IMR-90 (cell line): Measurements from ENCODE around the gene HTR1D. TPM values are rescaled to one million over a fixed set of nuclear protein-coding genes. Genes with fewer than 3 reads are reported as not detected.

Source experiments
- ATAC-seq: fragments of 200-7000 bp; cut with Tn5 transposase; 2 replicates; pipeline ENCODE4 v1.9.1; 2020; ENCODE audit warnings: low read depth, mild to moderate bottlenecking, moderate library complexity
- BruUV-seq: library from RNA; stranded (reverse); fragments of 400-500 nt; replicated peaks from 2 replicates; lab custom pipeline; 2021; lab: Mats Ljungman, UMichigan
- CTCF ChIA-PET: fragments of 300-600 bp; formaldehyde crosslinking; extraction: SDS; loops from one replicate; lab custom pipeline; 2021; ENCODE audit warnings: antibody characterized with exemption; lab: Yijun Ruan, JAX
- POLR2A ChIA-PET: fragments of 300-600 bp; sonication (Branson Sonifier 250); formaldehyde crosslinking; loops from one replicate; lab custom pipeline; 2022; ENCODE audit warnings: antibody characterized with exemption; ENCODE audit not compliant: unreplicated experiment; lab: Charles Lee
- DNase-seq: peaks from one replicate; pipeline ENCODE4 v3.0.0; 2013
- H2AFZ ChIP-seq: replicated peaks from 2 replicates; pipeline ENCODE3; 2013; ENCODE audit warnings: low read length, mild to moderate bottlenecking; ENCODE audit not compliant: poor library complexity
- H2AK5ac ChIP-seq: 2 replicates; pipeline ENCODE4 v1.6.1; 2013; ENCODE audit warnings: low read depth, low read length, inconsistent platforms
- H2AK9ac ChIP-seq: replicated peaks from 2 replicates; pipeline ENCODE3; 2013; ENCODE audit warnings: mild to moderate bottlenecking, low read depth, low read length, moderate library complexity; ENCODE audit not compliant: poor library complexity
- H2BK120ac ChIP-seq: 2 replicates; pipeline ENCODE4 v1.6.1; 2013; ENCODE audit warnings: low read depth, low read length, inconsistent platforms
- H2BK15ac ChIP-seq: 3 replicates; pipeline ENCODE4 v1.6.1; 2013; ENCODE audit warnings: low read depth, low read length, inconsistent platforms
- H2BK20ac ChIP-seq: 2 replicates; pipeline ENCODE4 v1.6.1; 2013; ENCODE audit warnings: low read depth, mild to moderate bottlenecking, inconsistent platforms, low read length, moderate library complexity
- H2BK5ac ChIP-seq: 2 replicates; pipeline ENCODE4 v1.6.1; 2013; ENCODE audit warnings: mild to moderate bottlenecking, low read depth, low read length, inconsistent platforms; ENCODE audit not compliant: poor library complexity, severe bottlenecking
- H3K14ac ChIP-seq: replicated peaks from 2 replicates; pipeline ENCODE4 v1.6.1; 2013; ENCODE audit warnings: low read depth, low read length, inconsistent platforms
- H3K18ac ChIP-seq: 2 replicates; pipeline ENCODE4 v1.6.1; 2013; ENCODE audit warnings: low read depth, low read length, control low read depth
- H3K23ac ChIP-seq: 2 replicates; pipeline ENCODE4 v1.6.1; 2013; ENCODE audit warnings: low read depth, low read length, inconsistent platforms
- H3K27ac ChIP-seq: 2 replicates; pipeline ENCODE4 v1.5.1; 2013; ENCODE audit warnings: mild to moderate bottlenecking, control low read depth, low read length; ENCODE audit not compliant: insufficient read depth
- H3K27me3 ChIP-seq: 2 replicates; pipeline ENCODE4 v1.6.1; 2013; ENCODE audit warnings: low read length; ENCODE audit not compliant: control insufficient read depth, insufficient read depth
- H3K36me3 ChIP-seq: 2 replicates; pipeline ENCODE4 v1.6.1; 2013; ENCODE audit warnings: low read length, mixed read lengths; ENCODE audit not compliant: control insufficient read depth, insufficient read depth
- H3K4ac ChIP-seq: 2 replicates; pipeline ENCODE4 v1.6.1; 2013; ENCODE audit warnings: low read depth, low read length, inconsistent platforms
- H3K4me1 ChIP-seq: 2 replicates; pipeline ENCODE4 v1.6.1; 2013; ENCODE audit warnings: low read length, mixed read lengths; ENCODE audit not compliant: control insufficient read depth, insufficient read depth
- H3K4me2 ChIP-seq: 2 replicates; pipeline ENCODE4 v1.6.1; 2013; ENCODE audit warnings: low read depth, mild to moderate bottlenecking, control low read depth, low read length, moderate library complexity
- H3K4me3 ChIP-seq: 2 replicates; pipeline ENCODE4 v1.5.1; 2013; ENCODE audit warnings: low read depth, mild to moderate bottlenecking, control low read depth, low read length, moderate library complexity; ENCODE audit not compliant: insufficient read depth
- H3K56ac ChIP-seq: 2 replicates; pipeline ENCODE4 v1.6.1; 2013; ENCODE audit warnings: low read length, inconsistent platforms; ENCODE audit not compliant: insufficient read depth; ENCODE audit errors: extremely low read depth
- H3K79me1 ChIP-seq, 2 experiments: 2 replicates each; pipeline ENCODE4 v1.6.1; 2013; ENCODE audit warnings: low read length in 2 of 2, inconsistent platforms in 1 of 2, low read depth in 1 of 2
- H3K9ac ChIP-seq: 2 replicates; pipeline ENCODE4 v1.6.1; 2013; ENCODE audit warnings: low read depth, low read length, control low read depth
- H3K9me1 ChIP-seq: 2 replicates; pipeline ENCODE4 v1.6.1; 2013; ENCODE audit warnings: low read length, inconsistent platforms; ENCODE audit not compliant: insufficient read depth
- H3K9me3 ChIP-seq: 2 replicates; pipeline ENCODE4 v1.6.1; 2013; ENCODE audit warnings: low read length; ENCODE audit not compliant: control insufficient read depth, insufficient read depth
- H4K20me1 ChIP-seq: 2 replicates; pipeline ENCODE4 v1.6.1; 2013; ENCODE audit warnings: low read length, inconsistent platforms; ENCODE audit not compliant: insufficient read depth
- H4K5ac ChIP-seq: 2 replicates; pipeline ENCODE4 v1.6.1; 2013; ENCODE audit warnings: mild to moderate bottlenecking, low read depth, low read length, control low read depth
- H4K8ac ChIP-seq, 2 experiments: 2 replicates each; pipeline ENCODE4 v1.6.1; 2013; ENCODE audit warnings: low read depth in 2 of 2, low read length in 2 of 2, control low read depth in 1 of 2, inconsistent platforms in 1 of 2
- H4K91ac ChIP-seq: 2 replicates; pipeline ENCODE4 v1.6.1; 2013; ENCODE audit warnings: low read depth, low read length, inconsistent platforms; ENCODE audit not compliant: insufficient read depth
- CHD1 ChIP-seq: IDR thresholded peaks from 2 replicates; pipeline ENCODE4 v1.6.1; 2012; ENCODE audit warnings: low read depth, low read length, improper control_type of control experiment
- MXI1 ChIP-seq: IDR thresholded peaks from 2 replicates; pipeline ENCODE4 v1.6.1; 2012; ENCODE audit warnings: low read depth, mild to moderate bottlenecking, low read length, moderate library complexity, borderline replicate concordance
- NFE2L2 ChIP-seq: fragments of 150-350 bp; IDR thresholded peaks from 2 replicates; pipeline ENCODE4 v1.6.1; 2016; ENCODE audit warnings: low read depth, mild to moderate bottlenecking, low read length
- POLR2A ChIP-seq: IDR thresholded peaks from 2 replicates; pipeline ENCODE4 v1.6.1; 2012; ENCODE audit warnings: mild to moderate bottlenecking, low read depth, low read length
- RAD21 ChIP-seq: IDR thresholded peaks from 2 replicates; pipeline ENCODE4 v1.6.1; 2012; ENCODE audit warnings: low read length, improper control_type of control experiment
- SMC3 ChIP-seq: fragments of 150-350 bp; IDR thresholded peaks from 2 replicates; pipeline ENCODE4 v1.6.1; 2016; ENCODE audit warnings: low read depth, mild to moderate bottlenecking, antibody characterized with exemption, low read length, moderate library complexity
- WGBS, 2 experiments: methylation state at CpG; one replicate each; pipeline versions ENCODE4 v1.1.5 to v1.1.7; 2013; ENCODE audit warnings: missing lambda C conversion rate in 2 of 2; ENCODE audit not compliant: insufficient read length in 1 of 2; ENCODE audit errors: extremely low coverage in 2 of 2; 5-methylcytosine and 5-hydroxymethylcytosine counted together
- dilution Hi-C: fragments of 300-500 bp; cut with HindIII; formaldehyde crosslinking; loops from one replicate; pipeline ENCODE4 v1.14.3; 2018; ENCODE audit warnings: low sequenced_read_pairs; ENCODE audit not compliant: unreplicated experiment
- in situ Hi-C: fragments of 300-500 bp; cut with MboI; formaldehyde crosslinking; loops from 3 replicates; pipeline ENCODE4 v1.14.3; 2019; ENCODE audit warnings: low sequenced_read_pairs, inconsistent platforms, mixed read lengths
- intact Hi-C: fragments of 100-400 bp; cut with micrococcal nuclease; formaldehyde crosslinking; loops from 2 replicates; pipeline ENCODE4 v1.10.0; 2022
- polyA plus RNA-seq, 3 experiments: library from polyadenylated mRNA; depleted of rRNA; stranded (reverse); fragments of >200 nt; gene quantifications; 2 replicates each; pipeline ENCODE4 v1.2.3, GENCODE V29; 2012; ENCODE audit warnings: low replicate concordance in 1 of 3
- total RNA-seq: library from RNA; depleted of rRNA; stranded (reverse); fragments of >200 nt; gene quantifications from 2 replicates; pipeline ENCODE4 v1.2.3, GENCODE V29; 2012

The HTR1D gene
- total and polyA plus RNA-seq, 2 of the 4 experiments (the other 2 are of a cell fraction): 0.03 to 0.18 TPM

- Histone ChIP-seq H3K23ac (no peak overlapping the region), H3K27ac (no peak overlapping the region), H3K36me3 (no peaks in the 10 kb centered on the region), H2BK5ac (no peak overlapping the region), H4K5ac (no peak overlapping the region), H3K4me3 (no peak overlapping the region), H3K14ac (no peak overlapping the region), H3K9me3 (no peaks in the 10 kb centered on the region), H4K20me1 (no peaks in the 10 kb centered on the region), H2AK5ac (no peak overlapping the region), H3K27me3 (no peaks in the 10 kb centered on the region), H3K9ac (no peak overlapping the region), H2BK20ac (no peak overlapping the region), H3K4me2 (no peak overlapping the region), H4K91ac (no peak overlapping the region), H3K56ac (no peak overlapping the region), H3K9me1 (peaks cover 15% of the 10 kb centered on the region), H3K4ac (no peak overlapping the region), H2AK9ac (no peak overlapping the region), H3K79me1 (peaks cover 0 to 14% of the 10 kb centered on the region in 2 experiments; a peak in 2 of 4 replicates), H2BK120ac (no peak overlapping the region), H4K8ac (no peak overlapping the region), H2AFZ (no peak overlapping the region), H3K4me1 (peaks cover 16% of the 10 kb centered on the region), H3K18ac (no peak overlapping the region), H2BK15ac (no peak overlapping the region)
- no peak for ATAC-seq
- ChIA-PET CTCF (no interaction called here), POLR2A (no interaction called here)
- in situ Hi-C loops (no loop called here), intact Hi-C loops (no loop called here), dilution Hi-C loops (no loop called here)
- WGBS, 2 experiments: 80% methylated on average over 1 of the region's 3 CpGs; no CpG with 5 or more reads in 1 of the 2 experiments
- no TSS peak for BruUV-seq
- DNase-seq: no peak
- TF ChIP-seq MXI1: no peak
- TF ChIP-seq NFE2L2: no peak
- TF ChIP-seq RAD21: no peak
- TF ChIP-seq POLR2A: no peak
- TF ChIP-seq CHD1: no peak
- TF ChIP-seq SMC3: no peak
Measured at GRCh38 chr1:23191199-23191598, 26.1 kb downstream of the HTR1D start.
